ENCODE measurements around the gene RAB5IF. TPM values are rescaled to one million over a fixed set of nuclear protein-coding genes. Genes with fewer than 3 reads are reported as not detected.

RAB5IF gene
- total and polyA plus RNA-seq, 10 of the 15 experiments (the other 5 are each of a cell fraction or from before 2014, with no cell fraction given) = 19.4 to 246 (median 92.0) TPM

- CTCF ChIA-PET = interaction anchor here (7.4 to 9.0 kb wide), 2 partner anchors 12 to 24 kb away, joined by 65 to 94 read pairs; partner anchors contain the start of gene RAB5IF
Observed at GRCh38 chr20:36578356-36579041, 27.1 kb upstream of the RAB5IF start.

DNA sequence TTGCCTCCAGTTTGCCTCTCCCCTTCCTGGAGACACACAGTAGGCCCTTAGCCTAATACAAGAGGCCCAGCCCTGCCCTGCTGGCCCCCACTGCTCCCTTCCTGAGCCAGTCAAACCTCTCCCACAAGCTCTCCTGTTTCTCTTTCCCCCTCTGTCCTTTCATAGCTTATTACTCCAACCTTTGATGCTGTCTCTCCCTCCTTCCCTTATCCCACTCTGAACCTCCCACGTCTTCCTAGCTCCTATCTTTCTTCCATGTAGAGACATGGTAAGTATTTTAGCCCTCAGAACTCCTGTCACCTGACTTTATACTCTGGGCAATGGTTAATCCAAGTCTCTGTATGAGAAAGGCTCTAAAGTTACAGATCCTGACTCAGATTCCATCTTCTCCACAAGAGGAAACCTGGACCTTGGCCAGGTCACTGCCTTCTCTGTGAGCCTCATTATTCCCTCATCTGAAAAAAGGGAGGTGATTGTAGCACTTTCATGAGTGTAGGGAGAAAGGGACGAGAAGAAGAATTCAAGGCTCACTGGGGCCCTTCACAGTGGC lies 25.5 kb upstream of the RAB5IF start:
- FAIRE-seq = no peak
- Histone ChIP-seq H3K27ac (ENCODE audit: control insufficient read depth, insufficient read depth) (no peak overlapping the region), H4K20me1 (ENCODE audit: control insufficient read depth, insufficient read depth) (peaks cover 8% of the 10 kb centered on the region; the same call in 1 of the 2 replicates), H3K9ac (ENCODE audit: control insufficient read depth, insufficient read depth, low read length) (no peak overlapping the region), H2AFZ (ENCODE audit: control insufficient read depth, low read depth, low read length) (no peak overlapping the region), H3K36me3 (ENCODE audit: control insufficient read depth in 2 of 2, insufficient read depth in 2 of 2, low read length in 1 of 2) (peaks cover 20 to 25% of the 10 kb centered on the region in 2 experiments; a peak in 3 of 4 replicates), H3K4me3 (no peak overlapping the region), H3K4me2 (ENCODE audit: control insufficient read depth, insufficient read depth) (no peak overlapping the region), H3K9me3 (replicated peaks; ENCODE audit: control insufficient read depth, insufficient read depth, low read length) (no peaks in the 10 kb centered on the region), H3K79me2 (ENCODE audit: control insufficient read depth, insufficient read depth, low read length) (peaks cover 37% of the 10 kb centered on the region), H3K27me3 (replicated peaks in 1 of 2; ENCODE audit: control insufficient read depth in 2 of 2, insufficient read depth in 2 of 2, low read length in 1 of 2) (no peaks in the 10 kb centered on the region), H3K4me1 (ENCODE audit: control insufficient read depth, insufficient read depth, low read length) (peaks cover 2% of the 10 kb centered on the region)
- RAD21 ChIA-PET (ENCODE audit: unreplicated experiment) = interaction anchor here (1.2 to 9.0 kb wide), 2 partner anchors 14 to 25 kb away, joined by 3 to 93 read pairs; partner anchors contain the start of gene RAB5IF
- DNase-seq (ENCODE audit: low read depth, low spot score) = no peak
- 100% methylated on average over 2 of the region's 2 CpGs for WGBS (ENCODE audit: insufficient coverage, insufficient replicate concordance, low lambda C conversion rate, missing lambda C conversion rate)
- ATAC-seq = no peak
- intact Hi-C loops (cut with micrococcal nuclease; ENCODE audit: unreplicated experiment) (loop anchor here (10.0 kb wide), 1 partner anchor 115 kb away; no protein-coding TSS in a partner anchor), in situ Hi-C loops (cut with MboI) (no loop called here)
- POLR2A ChIA-PET = interaction anchor here (0.6 to 10.1 kb wide), 4 partner anchors 9 to 627 kb away, joined by 3 to 87 read pairs (median 4); no protein-coding TSS in a partner anchor
- no TSS peak for BruUV-seq (replicated peaks)
- TF ChIP-seq PAX5 (IDR thresholded peaks at IDR 0.05; ENCODE audit: borderline replicate concordance, low read depth, low read length) (no peak), SMARCA5 (IDR thresholded peaks at IDR 0.05) (no peak), MTA2 (IDR thresholded peaks at IDR 0.05; ENCODE audit: low read depth) (no peak), MYB (IDR thresholded peaks at IDR 0.05; ENCODE audit: borderline replicate concordance, low read depth, low read length) (no peak), SPI1 (IDR thresholded peaks at IDR 0.05; ENCODE audit: borderline replicate concordance, insufficient read depth, low read depth, low read length) (no peak)
- CTCF ChIA-PET = no interaction called here
- SMC1A ChIA-PET (ENCODE audit: uncharacterized antibody, unreplicated experiment) = interaction anchor here (0.7 kb wide), 1 partner anchor 21 kb away, joined by 3 read pairs; no protein-coding TSS in a partner anchor

More at GRCh38 chr20:36578356-36579041, 27.1 kb upstream of the RAB5IF start:
- Histone ChIP-seq H2AFZ (ENCODE audit: control insufficient read depth, low read depth, low read length) (no peak overlapping the region), H3K4me2 (ENCODE audit: control insufficient read depth, insufficient read depth) (no peak overlapping the region), H3K4me1 (ENCODE audit: control insufficient read depth, insufficient read depth, low read length) (peaks cover 2% of the 10 kb centered on the region), H3K79me2 (ENCODE audit: control insufficient read depth, insufficient read depth, low read length) (peaks cover 52% of the 10 kb centered on the region), H3K9me3 (replicated peaks; ENCODE audit: control insufficient read depth, insufficient read depth, low read length) (no peaks in the 10 kb centered on the region), H3K4me3 (no peak overlapping the region), H4K20me1 (ENCODE audit: control insufficient read depth, insufficient read depth) (peaks cover 8% of the 10 kb centered on the region; the same call in 1 of the 2 replicates), H3K36me3 (ENCODE audit: control insufficient read depth in 2 of 2, insufficient read depth in 2 of 2, low read length in 1 of 2) (peaks cover 20 to 25% of the 10 kb centered on the region in 2 experiments; a peak in 3 of 4 replicates), H3K9ac (ENCODE audit: control insufficient read depth, insufficient read depth, low read length) (no peak overlapping the region), H3K27ac (ENCODE audit: control insufficient read depth, insufficient read depth) (no peak overlapping the region), H3K27me3 (replicated peaks in 1 of 2; ENCODE audit: control insufficient read depth in 2 of 2, insufficient read depth in 2 of 2, low read length in 1 of 2) (no peaks in the 10 kb centered on the region)
- SMC1A ChIA-PET (ENCODE audit: uncharacterized antibody, unreplicated experiment) = interaction anchor here (1.5 to 8.2 kb wide), 2 partner anchors 16 to 26 kb away, joined by 3 to 98 read pairs; no protein-coding TSS in a partner anchor
- no peak for DNase-seq (ENCODE audit: low read depth, low spot score)
- RAD21 ChIA-PET (ENCODE audit: unreplicated experiment) = interaction anchor here (9.0 kb wide), 1 partner anchor 16 kb away, joined by 93 read pairs; no protein-coding TSS in a partner anchor
- peak; percentile 46; the same call in 1 of the 2 replicates for TF ChIP-seq POLR2AphosphoS5 (IDR thresholded peaks at IDR 0.05; ENCODE audit: low read length)
- TF ChIP-seq ZNF622 (IDR thresholded peaks at IDR 0.05) = no peak
- BruUV-seq (replicated peaks) = no TSS peak
- WGBS (ENCODE audit: insufficient coverage, insufficient replicate concordance, low lambda C conversion rate, missing lambda C conversion rate) = 96% methylated on average over 15 of the region's 15 CpGs
- POLR2A ChIA-PET = interaction anchor here (1.0 to 10.1 kb wide), 2 partner anchors 16 to 22 kb away, joined by 3 to 87 read pairs; no protein-coding TSS in a partner anchor
- intact Hi-C loops (cut with micrococcal nuclease; ENCODE audit: unreplicated experiment) (loop anchor here (10.0 kb wide), 1 partner anchor 114 kb away; no protein-coding TSS in a partner anchor), in situ Hi-C loops (cut with MboI) (no loop called here)
- FAIRE-seq = no peak
- ATAC-seq = no peak

All from GM12878 (cell line).